Stimulated activated naive CD8-positive, alpha-beta T cell treated with anti-CD3 and anti-CD28 coated beads, Interleukin-15, amount 100 ng/mL, for 72 hours (primary cell): Measurements from ENCODE around the gene CNOT8.
"Not testable (repeated sequence)": the region's sequence is repeated elsewhere in the genome, so short reads cannot be mapped to it uniquely, and the experiment has no call there.

Source experiments
- ATAC-seq: fragments of 150-1000 bp; cut with Tn5 transposase; 2 replicates; pipeline ENCODE4 v1.10.0; 2021; ENCODE audit warnings: mild to moderate bottlenecking, moderate library complexity
- DNase-seq, 2 donors: peaks; one replicate each; pipeline ENCODE4 v3.0.0; 2021 to 2022
- H3K27ac Mint-ChIP-seq, 2 donors: one replicate each; pipeline ENCODE4 v1.8.0; 2022; ENCODE audit warnings: mild to moderate bottlenecking in 2 of 2, mixed read lengths in 2 of 2, moderate library complexity in 2 of 2
- H3K27me3 Mint-ChIP-seq: one replicate; pipeline ENCODE4 v1.8.0; 2022; ENCODE audit warnings: mixed read lengths
- H3K4me1 Mint-ChIP-seq: one replicate; pipeline ENCODE4 v1.8.0; 2022; ENCODE audit warnings: mild to moderate bottlenecking, mixed read lengths
- H3K4me3 Mint-ChIP-seq, 2 donors: one replicate each; pipeline ENCODE4 v1.8.0; 2022; ENCODE audit warnings: mild to moderate bottlenecking in 2 of 2, mixed read lengths in 2 of 2, moderate library complexity in 1 of 2
- H3K9me3 Mint-ChIP-seq, 2 donors: one replicate each; pipeline ENCODE4 v1.8.0; 2022; ENCODE audit warnings: mixed read lengths in 2 of 2

CNOT8 gene

DNA sequence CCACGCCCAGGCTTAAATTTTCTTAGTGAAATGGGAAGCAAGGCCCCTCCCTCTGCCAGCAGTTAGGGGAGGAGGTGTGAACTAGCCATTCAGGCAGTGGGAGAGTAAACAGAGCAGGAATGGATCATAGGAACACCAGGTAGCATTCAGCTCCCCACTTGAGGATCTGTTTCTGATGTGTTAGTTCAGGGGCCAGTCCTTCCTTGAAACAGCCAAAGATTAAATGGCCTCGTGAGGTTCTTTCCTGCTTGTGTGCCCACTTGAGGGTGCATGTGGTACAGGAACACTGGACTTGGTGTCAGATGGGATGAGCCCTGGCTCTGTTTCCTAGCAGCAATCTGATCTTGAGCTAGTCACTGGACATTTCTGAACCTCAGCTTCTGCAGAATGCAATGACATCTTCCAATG lies 29.2 kb upstream of the CNOT8 start:
- DNase-seq (no peak), ATAC-seq (no peak)
- Mint-ChIP-seq H3K4me1 (peaks cover 38% of the 10 kb centered on the region), H3K9me3 (no peaks in the 10 kb centered on the region), H3K4me3 (no peak overlapping the region), H3K27ac (no peak overlapping the region), H3K27me3 (no peaks in the 10 kb centered on the region)

DNA sequence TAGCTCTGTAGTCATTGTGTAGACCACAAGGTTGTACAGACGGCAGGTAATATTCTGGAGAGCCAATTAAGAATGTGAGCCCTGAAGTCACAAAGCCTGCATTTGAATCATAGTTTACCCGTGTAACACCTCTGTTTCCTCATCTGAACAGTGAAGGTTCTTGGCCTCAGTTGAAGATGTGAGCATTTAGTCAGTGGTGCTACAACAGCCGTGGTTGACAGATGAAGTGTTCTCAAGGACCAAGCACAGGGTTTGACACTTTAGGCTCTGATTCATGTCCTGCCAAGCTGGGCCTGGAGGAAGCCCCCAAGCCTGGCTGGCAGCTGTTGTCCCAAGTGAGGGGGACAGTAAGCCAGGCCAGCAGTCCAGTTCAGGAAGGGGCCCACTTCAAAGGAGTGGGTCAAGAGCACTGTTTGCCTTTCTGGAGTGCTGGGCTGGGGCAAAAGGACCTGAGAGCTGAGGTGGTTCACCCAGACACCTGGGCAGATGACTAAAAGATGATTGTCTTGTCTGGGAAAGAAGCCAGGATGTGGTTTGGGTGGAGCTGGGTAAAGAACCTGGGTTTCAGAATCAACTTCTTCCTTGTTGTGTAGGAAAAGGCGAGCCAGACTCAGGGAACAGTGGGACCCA lies 28.7 kb upstream of the CNOT8 start:
- ATAC-seq = peak; percentile 87
- H3K27me3 Mint-ChIP-seq = no peaks in the 10 kb centered on the region
- H3K9me3 Mint-ChIP-seq = no peaks in the 10 kb centered on the region
- H3K4me1 Mint-ChIP-seq = peaks cover 38% of the 10 kb centered on the region
- DNase-seq = peak in 1 of 2 donors; percentile 16
- no peak overlapping the region for H3K4me3 Mint-ChIP-seq
- peak overlapping the region; percentile 59 to 61 for H3K27ac Mint-ChIP-seq

DNA sequence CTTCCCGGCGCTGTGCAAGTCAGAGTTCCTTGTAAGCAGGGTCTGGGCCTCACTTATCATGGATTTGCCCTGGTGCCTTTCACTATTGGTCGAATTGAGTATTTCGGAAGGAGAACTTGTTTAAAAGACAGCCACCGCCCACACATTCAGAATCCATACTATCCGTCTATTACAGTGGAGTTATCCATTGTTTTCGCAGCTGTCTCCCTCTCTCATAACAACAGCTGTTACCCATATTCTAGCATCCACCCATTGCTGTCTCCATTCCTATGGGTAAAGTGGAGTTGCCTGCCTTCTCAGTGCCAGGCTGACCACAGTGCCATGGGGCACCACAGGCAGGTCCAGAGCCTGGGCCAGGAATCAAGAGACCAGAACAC lies 28.2 kb upstream of the CNOT8 start:
- peaks cover 38% of the 10 kb centered on the region for H3K4me1 Mint-ChIP-seq
- H3K9me3 Mint-ChIP-seq = no peaks in the 10 kb centered on the region
- no peak for ATAC-seq
- H3K4me3 Mint-ChIP-seq = no peak overlapping the region
- H3K27me3 Mint-ChIP-seq = no peaks in the 10 kb centered on the region
- DNase-seq = no peak
- peak overlapping the region in 1 of 2 donors; percentile 59 for H3K27ac Mint-ChIP-seq

DNA sequence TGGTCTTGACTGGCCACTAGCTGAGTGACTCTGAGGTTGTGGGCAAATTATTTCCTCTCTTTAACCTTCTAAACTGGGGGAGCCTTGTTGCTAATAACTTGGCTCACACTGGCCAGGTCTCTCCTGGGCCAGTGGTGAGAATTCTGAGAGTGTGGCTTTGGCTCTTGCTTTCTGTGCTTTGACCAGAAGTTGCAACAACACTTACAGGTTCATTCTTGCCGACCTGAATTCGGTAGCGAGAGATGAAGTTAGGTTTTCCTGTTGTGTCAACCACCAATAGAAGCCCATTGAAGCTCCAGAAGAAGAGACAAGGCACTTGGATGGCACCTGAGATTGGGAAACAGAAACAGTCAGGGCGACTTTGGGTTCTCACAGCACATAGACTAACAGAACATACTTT lies 27.8 kb upstream of the CNOT8 start:
- H3K27ac Mint-ChIP-seq = peak overlapping the region in 1 of 2 donors; percentile 84

DNA sequence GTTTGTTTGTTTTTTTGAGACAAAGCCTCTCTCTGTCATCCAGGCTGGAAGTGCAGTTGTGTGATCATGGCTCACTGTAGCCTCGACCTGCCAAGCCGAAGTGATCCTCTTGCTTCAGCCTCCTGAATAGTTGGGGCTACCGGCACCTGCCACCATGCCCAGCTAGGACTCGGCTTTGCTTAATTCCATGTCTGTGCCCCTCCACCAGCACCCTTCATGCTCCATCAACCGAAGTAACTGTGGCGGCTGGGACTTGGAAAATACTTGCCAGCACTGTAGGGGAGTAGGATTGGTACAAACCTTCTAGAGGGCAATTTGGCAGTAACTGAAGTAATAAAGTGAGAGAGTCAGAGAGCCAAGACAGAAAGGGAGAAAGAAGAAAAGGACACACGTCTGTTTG lies 27.0 kb upstream of the CNOT8 start:
- no peaks in the 10 kb centered on the region for H3K9me3 Mint-ChIP-seq
- no peak for DNase-seq
- H3K27me3 Mint-ChIP-seq = no peaks in the 10 kb centered on the region
- H3K27ac Mint-ChIP-seq = peak overlapping the region in 1 of 2 donors; percentile 59
- H3K4me3 Mint-ChIP-seq = no peak overlapping the region
- no peak for ATAC-seq
- peaks cover 38% of the 10 kb centered on the region for H3K4me1 Mint-ChIP-seq

More for the DNA sequence above, 27.8 kb upstream of the CNOT8 start:
- H3K4me1 Mint-ChIP-seq = peaks cover 38% of the 10 kb centered on the region
- no peak for DNase-seq
- peak; percentile 18 for ATAC-seq
- no peaks in the 10 kb centered on the region for H3K9me3 Mint-ChIP-seq
- H3K4me3 Mint-ChIP-seq = no peak overlapping the region
- no peaks in the 10 kb centered on the region for H3K27me3 Mint-ChIP-seq

DNA sequence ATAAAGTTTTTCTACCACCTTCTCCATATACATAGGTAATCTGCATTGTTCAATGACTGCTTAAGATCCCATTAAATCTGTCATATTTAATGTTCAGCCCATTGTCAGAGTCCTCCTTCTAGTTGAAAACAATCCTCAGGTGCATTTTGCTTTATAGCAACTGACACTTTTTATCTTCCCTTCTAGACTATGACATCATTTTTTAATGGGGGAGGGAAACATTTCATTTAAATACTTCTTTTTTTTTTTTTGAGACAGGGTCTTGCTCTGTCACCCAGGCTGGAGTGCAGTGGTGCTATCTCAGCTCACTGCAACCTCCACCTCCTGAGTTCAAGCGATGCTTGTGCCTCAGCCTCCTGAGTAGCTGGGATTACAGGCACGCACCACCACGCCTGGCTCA lies 25.6 kb upstream of the CNOT8 start:
- peaks cover 29% of the 10 kb centered on the region for H3K4me1 Mint-ChIP-seq
- H3K4me3 Mint-ChIP-seq, H3K27me3 Mint-ChIP-seq, DNase-seq, ATAC-seq, H3K27ac Mint-ChIP-seq, H3K9me3 Mint-ChIP-seq: not testable (repeated sequence)

DNA sequence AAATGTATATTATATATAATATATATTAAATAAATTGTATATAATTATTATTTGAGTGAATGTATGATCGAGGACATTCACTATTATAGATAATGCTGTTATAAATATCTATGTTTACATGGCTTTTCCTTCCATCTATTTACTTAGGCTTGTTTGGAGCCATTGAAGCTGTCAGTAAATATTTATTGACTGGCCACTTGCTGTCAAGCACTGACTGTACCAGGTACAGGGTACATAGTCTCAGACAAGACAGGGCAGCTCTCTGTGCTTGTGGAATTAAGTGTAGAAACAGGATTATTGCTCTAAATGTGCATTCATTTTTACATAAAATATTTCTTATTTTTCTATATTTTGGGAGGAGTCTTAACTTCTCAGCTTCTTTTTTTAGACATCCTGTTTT lies 24.4 kb upstream of the CNOT8 start:
- Mint-ChIP-seq H3K4me1 (peaks cover 16% of the 10 kb centered on the region), H3K27me3 (no peaks in the 10 kb centered on the region), H3K4me3 (no peak overlapping the region), H3K27ac (peak overlapping the region in 1 of 2 donors; percentile 53), H3K9me3 (no peaks in the 10 kb centered on the region)
- no peak for DNase-seq
- no peak for ATAC-seq

DNA sequence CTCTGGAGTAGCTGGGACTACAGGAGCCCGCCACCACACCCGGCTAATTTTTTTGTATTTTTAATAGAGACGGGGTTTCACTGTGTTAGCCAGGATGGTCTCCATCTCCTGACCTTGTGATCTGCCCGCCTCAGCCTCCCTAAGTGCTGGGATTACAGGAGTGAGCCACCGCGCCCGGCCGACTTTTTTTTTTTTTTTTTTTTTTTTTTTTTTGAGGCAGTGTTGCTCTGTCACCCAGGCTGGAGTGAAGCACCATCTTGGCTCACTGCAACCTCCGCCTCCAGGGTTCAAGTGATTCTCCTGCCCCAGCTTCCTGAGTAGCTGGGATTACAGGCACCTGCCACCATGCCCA lies 22.8 kb upstream of the CNOT8 start:
- not testable (repeated sequence) for H3K4me3 Mint-ChIP-seq, H3K27ac Mint-ChIP-seq, H3K9me3 Mint-ChIP-seq, DNase-seq, H3K27me3 Mint-ChIP-seq, H3K4me1 Mint-ChIP-seq, ATAC-seq

DNA sequence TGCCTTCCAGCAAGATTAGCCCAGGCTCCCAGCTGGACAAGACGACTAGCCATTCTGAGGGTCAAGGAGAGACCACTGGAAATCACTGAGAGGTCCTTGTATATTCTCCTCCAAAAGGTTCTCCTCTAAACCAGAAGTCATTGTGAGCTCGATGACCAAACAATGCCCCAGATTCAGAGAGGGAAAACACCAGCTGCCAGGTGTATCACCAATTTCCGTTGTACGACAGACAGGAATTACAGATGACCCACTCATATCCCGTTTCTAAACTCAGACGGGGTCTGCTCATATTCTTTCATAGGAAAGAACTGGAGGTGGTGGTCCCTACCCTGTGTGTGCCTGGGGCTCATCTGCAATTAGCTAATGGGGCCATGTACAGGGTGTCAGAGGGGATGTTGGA lies 22.2 kb upstream of the CNOT8 start:
- H3K9me3 Mint-ChIP-seq = no peaks in the 10 kb centered on the region
- no peaks in the 10 kb centered on the region for H3K4me1 Mint-ChIP-seq
- ATAC-seq (no peak), DNase-seq (no peak)
- H3K27me3 Mint-ChIP-seq = no peaks in the 10 kb centered on the region
- H3K4me3 Mint-ChIP-seq = no peak overlapping the region
- H3K27ac Mint-ChIP-seq = no peak overlapping the region

DNA sequence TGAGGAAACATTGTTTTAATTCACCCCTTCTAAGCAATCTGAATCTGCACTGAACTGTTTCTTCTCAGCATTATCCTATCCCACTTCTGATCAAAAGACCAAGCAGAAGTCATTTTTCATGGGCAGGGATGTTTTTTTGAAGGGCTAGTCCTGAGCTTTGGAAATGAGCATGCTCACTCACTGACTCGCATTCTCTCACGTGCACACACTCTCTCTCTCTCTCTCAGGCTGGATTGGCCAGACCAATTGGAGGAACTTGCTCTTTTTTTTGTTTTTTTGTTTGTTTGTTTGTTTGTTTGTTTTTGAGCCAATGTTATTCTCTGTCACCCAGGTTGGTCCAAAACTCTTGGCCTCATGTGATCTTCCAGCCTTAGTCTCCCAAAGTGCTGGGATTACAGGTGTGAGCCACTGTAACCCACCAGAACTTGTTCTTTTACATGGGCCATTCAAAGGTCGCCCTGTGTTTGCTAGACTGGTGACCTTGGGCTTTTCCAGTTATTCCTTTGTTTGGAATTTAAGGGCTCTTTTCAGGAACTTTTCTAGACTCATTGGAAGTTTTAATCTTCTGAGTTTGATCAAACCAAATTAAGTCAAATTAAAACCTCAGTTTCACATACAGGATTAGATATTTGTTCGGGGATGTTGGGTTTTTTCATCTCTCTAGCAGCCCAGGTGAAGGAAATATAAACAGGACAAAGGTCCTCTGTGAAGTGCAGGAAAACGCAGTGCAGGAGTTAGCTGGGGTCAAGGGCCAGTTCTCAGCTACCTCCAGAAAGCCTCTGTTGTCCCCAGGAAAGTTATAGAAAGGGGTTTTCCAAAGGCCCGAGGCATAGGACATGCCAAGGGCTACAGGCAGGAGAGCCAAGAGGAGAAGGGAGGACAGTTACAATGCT lies 21.2 kb upstream of the CNOT8 start:
- DNase-seq = no peak
- no peaks in the 10 kb centered on the region for H3K9me3 Mint-ChIP-seq
- H3K4me3 Mint-ChIP-seq = no peak overlapping the region
- H3K27ac Mint-ChIP-seq = peak overlapping the region in 1 of 2 donors; percentile 6
- no peaks in the 10 kb centered on the region for H3K4me1 Mint-ChIP-seq
- H3K27me3 Mint-ChIP-seq = no peaks in the 10 kb centered on the region
- ATAC-seq = no peak

DNA sequence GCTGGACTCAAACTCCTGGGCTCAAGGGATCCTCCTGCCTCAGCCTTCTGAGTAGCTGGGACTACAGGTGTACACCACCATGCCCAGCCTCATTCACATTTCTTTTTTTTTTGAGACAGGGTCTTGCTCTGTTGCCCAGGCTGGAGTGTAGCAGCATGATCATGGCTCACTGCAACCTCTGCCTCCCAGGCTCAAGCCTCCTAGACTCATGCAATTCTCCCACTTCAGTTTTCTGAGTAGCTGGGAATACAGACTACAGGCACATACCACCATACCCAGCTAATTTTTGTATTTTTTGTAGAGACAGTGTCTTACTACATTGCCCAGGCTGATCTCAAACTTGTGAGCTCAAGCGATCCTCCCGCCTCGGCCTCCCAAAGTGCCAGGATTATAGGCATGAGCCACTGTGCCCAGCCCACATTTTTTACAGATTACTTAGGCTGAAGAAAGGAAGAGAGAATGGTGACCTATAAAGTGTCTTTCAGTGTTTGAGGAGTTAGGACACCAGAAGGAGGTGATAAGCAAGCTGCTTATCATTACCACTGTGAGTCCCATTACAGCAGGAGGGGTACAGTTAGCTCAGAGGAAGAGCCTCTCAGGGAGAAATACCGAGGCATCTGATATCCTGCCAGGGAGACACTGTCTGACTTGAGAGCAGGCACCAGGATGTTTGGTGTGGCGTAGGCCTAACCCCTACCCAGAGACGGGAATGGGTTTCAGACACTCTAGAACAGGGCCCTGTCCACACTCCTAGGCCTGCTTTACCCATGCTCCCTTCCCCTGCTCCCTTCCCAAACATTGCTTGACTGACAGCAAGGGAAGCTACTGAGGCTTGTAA lies 17.8 kb upstream of the CNOT8 start:
- Mint-ChIP-seq H3K4me3 (no peak overlapping the region), H3K27ac (no peak overlapping the region), H3K4me1 (no peaks in the 10 kb centered on the region), H3K27me3 (no peaks in the 10 kb centered on the region), H3K9me3 (no peaks in the 10 kb centered on the region)
- DNase-seq (no peak), ATAC-seq (no peak)

DNA sequence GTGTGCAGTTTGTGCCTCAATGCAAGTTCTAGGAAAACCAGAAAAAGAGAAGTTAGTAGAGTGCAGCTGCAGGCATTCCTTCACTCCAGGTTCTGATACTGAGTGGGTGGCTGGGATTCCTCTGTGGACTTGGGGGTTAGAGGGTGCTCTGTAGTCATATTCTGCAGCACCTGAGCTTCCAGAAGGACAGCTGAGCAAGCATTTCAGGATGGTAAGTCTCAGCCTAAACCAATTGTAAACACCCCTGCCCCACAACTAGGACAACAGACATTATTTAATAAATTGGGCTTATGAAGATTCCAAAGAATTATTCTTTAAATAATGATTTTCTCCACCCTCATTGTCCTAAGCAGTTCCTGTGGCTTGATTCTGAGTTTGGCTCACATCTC lies 17.2 kb upstream of the CNOT8 start:
- DNase-seq (no peak), ATAC-seq (no peak)
- Mint-ChIP-seq H3K9me3 (no peaks in the 10 kb centered on the region), H3K4me1 (no peaks in the 10 kb centered on the region), H3K4me3 (no peak overlapping the region), H3K27ac (no peak overlapping the region), H3K27me3 (no peaks in the 10 kb centered on the region)

DNA sequence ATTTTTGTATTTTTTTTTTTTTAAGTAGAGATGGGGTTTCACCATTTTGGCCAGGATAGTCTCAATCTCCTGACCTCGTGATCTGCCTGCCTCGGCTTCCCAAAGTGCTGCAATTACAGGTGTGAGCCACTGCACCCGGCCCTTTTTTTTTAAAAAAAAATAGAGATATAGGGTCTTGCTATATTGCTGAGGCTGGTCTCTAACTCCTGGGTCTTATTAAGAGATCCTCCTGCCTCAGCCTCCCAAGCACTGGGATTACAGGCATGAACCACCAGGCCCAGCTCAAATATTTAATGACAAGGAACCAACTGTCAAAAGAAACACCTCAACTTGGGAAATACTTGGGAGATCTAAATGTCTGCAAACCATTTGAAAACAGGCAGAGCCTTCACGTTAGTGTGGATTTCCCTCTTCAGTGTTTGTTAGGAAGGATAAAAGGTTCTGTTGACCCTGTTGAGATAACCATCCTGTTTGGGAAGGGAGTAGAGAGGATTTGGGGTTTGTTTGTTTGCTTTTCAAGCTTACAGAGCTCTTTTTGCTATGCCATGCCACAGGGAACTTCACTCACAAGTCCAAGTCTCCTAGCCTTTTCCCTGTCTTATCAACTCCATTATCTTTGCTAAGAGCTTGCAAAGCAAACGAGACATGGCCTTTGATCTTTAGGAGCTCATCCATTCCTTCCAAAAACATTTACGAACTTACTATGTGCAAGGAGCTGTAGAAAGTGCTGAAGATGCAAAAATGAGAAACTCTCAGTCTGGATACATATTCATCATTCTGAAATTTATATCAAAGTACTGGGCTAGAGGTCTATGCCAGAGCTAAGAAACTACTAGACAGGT lies 15.5 kb upstream of the CNOT8 start:
- ATAC-seq (no peak), DNase-seq (no peak)
- no peaks in the 10 kb centered on the region for H3K27me3 Mint-ChIP-seq
- no peaks in the 10 kb centered on the region for H3K9me3 Mint-ChIP-seq
- H3K4me1 Mint-ChIP-seq = no peaks in the 10 kb centered on the region
- no peak overlapping the region for H3K27ac Mint-ChIP-seq
- H3K4me3 Mint-ChIP-seq = no peak overlapping the region

DNA sequence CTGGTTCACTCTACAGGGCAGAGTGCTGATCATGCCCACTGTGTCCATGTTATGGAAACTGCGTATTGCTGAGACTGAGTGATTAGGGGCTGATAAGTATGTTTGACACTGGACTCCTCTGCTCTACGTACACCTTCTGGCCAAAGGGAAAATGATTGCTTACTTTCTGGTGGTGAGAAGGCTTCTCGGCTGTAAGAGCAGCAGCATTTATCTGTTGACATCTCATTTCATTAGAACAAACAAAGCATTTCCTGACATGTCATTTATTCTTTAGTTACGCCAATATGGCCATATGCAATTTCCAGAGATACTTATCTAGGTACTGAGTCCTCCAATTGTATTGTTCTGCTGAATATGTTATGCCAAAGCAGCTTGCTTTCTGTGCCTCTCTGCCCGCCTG lies 13.6 kb upstream of the CNOT8 start:
- no peaks in the 10 kb centered on the region for H3K27me3 Mint-ChIP-seq
- H3K4me3 Mint-ChIP-seq = no peak overlapping the region
- no peaks in the 10 kb centered on the region for H3K9me3 Mint-ChIP-seq
- no peak for ATAC-seq
- DNase-seq = no peak
- peaks cover 4% of the 10 kb centered on the region for H3K4me1 Mint-ChIP-seq
- no peak overlapping the region for H3K27ac Mint-ChIP-seq

DNA sequence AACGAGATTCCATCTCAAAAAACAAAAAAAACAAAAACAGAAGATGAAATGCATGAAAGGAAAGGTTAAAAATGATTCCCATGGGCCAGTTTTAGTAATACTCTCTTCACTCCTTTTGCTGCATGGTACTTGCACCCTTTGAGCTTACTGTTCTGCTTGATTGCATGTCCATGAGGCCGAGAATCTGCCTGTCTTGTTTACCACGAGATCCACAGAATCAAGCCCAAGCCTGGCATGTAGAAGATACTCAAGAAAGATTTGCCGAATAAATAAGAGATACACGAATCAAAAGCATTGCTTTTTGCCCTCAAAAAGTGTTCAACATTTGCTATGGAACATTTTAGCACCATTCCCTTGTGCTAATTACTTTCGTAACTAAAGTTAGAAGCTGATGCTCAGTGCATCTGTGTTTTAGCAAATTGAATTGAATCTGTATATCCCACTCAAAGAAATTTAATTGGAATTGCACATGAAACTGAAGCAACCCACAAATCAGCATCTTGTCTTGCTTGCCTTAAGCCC lies 9.1 kb upstream of the CNOT8 start:
- H3K4me1 Mint-ChIP-seq = peaks cover 16% of the 10 kb centered on the region
- ATAC-seq (no peak), DNase-seq (no peak)
- H3K27me3 Mint-ChIP-seq = no peaks in the 10 kb centered on the region
- H3K9me3 Mint-ChIP-seq = no peaks in the 10 kb centered on the region
- H3K4me3 Mint-ChIP-seq = no peak overlapping the region
- H3K27ac Mint-ChIP-seq = no peak overlapping the region
